Mesendoderm (in vitro differentiated cells): ENCODE results near the gene ANKS3.

Experiments used
- DNase-seq: peaks from one replicate; pipeline ENCODE4 v3.0.0; 2013
- H2AK5ac ChIP-seq: 2 replicates; pipeline ENCODE4 v1.6.1; 2013; ENCODE audit warnings: low read length, inconsistent platforms
- H2BK120ac ChIP-seq: 2 replicates; pipeline ENCODE4 v1.6.1; 2013; ENCODE audit warnings: low read depth, mild to moderate bottlenecking, low read length, moderate library complexity, mixed read lengths
- H2BK15ac ChIP-seq: replicated peaks from 2 replicates; pipeline ENCODE4 v1.6.1; 2013; ENCODE audit warnings: low read depth, mild to moderate bottlenecking, moderate library complexity
- H2BK5ac ChIP-seq: 2 replicates; pipeline ENCODE4 v1.6.1; 2013; ENCODE audit warnings: low read length, inconsistent platforms
- H3K18ac ChIP-seq: 2 replicates; pipeline ENCODE4 v1.6.1; 2013; ENCODE audit warnings: mild to moderate bottlenecking, low read length, mixed read lengths
- H3K23ac ChIP-seq: one replicate; pipeline ENCODE4 v1.6.1; 2013; ENCODE audit warnings: low read length
- H3K27ac ChIP-seq: 2 replicates; pipeline ENCODE4 v1.5.1; 2013; ENCODE audit warnings: low read depth, mild to moderate bottlenecking, inconsistent platforms, low read length, moderate library complexity
- H3K27me3 ChIP-seq: 2 replicates; pipeline ENCODE4 v1.6.1; 2013; ENCODE audit warnings: low read length, control low read depth, mild to moderate bottlenecking, inconsistent platforms; ENCODE audit not compliant: insufficient read depth, poor library complexity
- H3K36me3 ChIP-seq: 2 replicates; pipeline ENCODE4 v1.6.1; 2013; ENCODE audit warnings: low read length, inconsistent platforms; ENCODE audit not compliant: control insufficient read depth, insufficient read depth
- H3K4ac ChIP-seq: one replicate; pipeline ENCODE4 v1.6.1; 2013; ENCODE audit warnings: low read depth, mild to moderate bottlenecking, low read length, moderate library complexity
- H3K4me1 ChIP-seq: 2 replicates; pipeline ENCODE4 v1.6.1; 2013; ENCODE audit warnings: low read depth, low read length, inconsistent platforms; ENCODE audit not compliant: control insufficient read depth
- H3K4me2 ChIP-seq: 2 replicates; pipeline ENCODE4 v1.6.1; 2013; ENCODE audit warnings: low read length
- H3K4me3 ChIP-seq: 2 replicates; pipeline ENCODE4 v1.5.1; 2013; ENCODE audit warnings: mild to moderate bottlenecking, low read length
- H3K56ac ChIP-seq: one replicate; pipeline ENCODE4 v1.6.1; 2013; ENCODE audit warnings: low read length
- H3K79me1 ChIP-seq: 2 replicates; pipeline ENCODE4 v1.6.1; 2013; ENCODE audit warnings: low read length, inconsistent platforms
- H3K79me2 ChIP-seq: 2 replicates; pipeline ENCODE4 v1.6.1; 2013; ENCODE audit warnings: mild to moderate bottlenecking, low read length; ENCODE audit not compliant: control insufficient read depth, insufficient read depth
- H3K9ac ChIP-seq: 2 replicates; pipeline ENCODE4 v1.6.1; 2013; ENCODE audit warnings: low read length, inconsistent platforms
- H4K5ac ChIP-seq: one replicate; pipeline ENCODE4 v1.6.1; 2013; ENCODE audit warnings: low read length
- H4K8ac ChIP-seq: one replicate; pipeline ENCODE4 v1.6.1; 2013; ENCODE audit warnings: low read depth, mild to moderate bottlenecking, control low read depth, low read length, moderate library complexity
- WGBS: extraction: QIAGEN DNeasy Blood & Tissue Kit; methylation state at CpG from one replicate; pipeline ENCODE4 v1.1.7; 2013; ENCODE audit warnings: low lambda C conversion rate, missing lambda C conversion rate; ENCODE audit not compliant: insufficient coverage; ENCODE audit errors: extremely low coverage; 5-methylcytosine and 5-hydroxymethylcytosine counted together

ANKS3 gene

DNA sequence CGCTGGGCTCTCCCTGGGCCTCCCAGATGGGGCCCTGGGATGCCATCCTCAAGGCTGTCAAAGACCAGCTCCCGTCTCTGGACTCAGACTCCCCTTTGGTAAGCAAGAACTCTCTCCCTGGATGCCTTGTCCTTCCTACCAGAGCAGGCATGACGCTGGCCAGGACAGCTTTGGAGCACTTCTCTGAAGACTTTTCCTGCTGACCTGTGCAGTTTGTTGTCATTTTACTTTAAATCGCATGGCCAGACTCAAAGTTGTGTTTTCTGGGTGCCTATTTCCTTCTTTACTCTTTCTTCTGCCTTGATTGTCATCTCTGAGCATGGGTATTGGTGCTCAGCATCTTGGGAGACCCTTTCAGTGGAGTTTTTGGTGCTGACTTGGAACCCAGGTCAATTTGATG, 2.5 kb upstream of the ANKS3 start:
- Histone ChIP-seq H2BK120ac (no peak overlapping the region), H3K4me3 (no peak overlapping the region), H3K9ac (no peak overlapping the region), H3K23ac (no peak overlapping the region), H2AK5ac (no peak overlapping the region), H3K79me1 (peaks cover 6% of the 10 kb centered on the region), H3K27ac (no peak overlapping the region), H2BK5ac (no peak overlapping the region), H4K5ac (no peak overlapping the region), H4K8ac (no peak overlapping the region), H2BK15ac (no peak overlapping the region), H3K36me3 (no peaks in the 10 kb centered on the region), H3K18ac (no peak overlapping the region), H3K4me1 (no peaks in the 10 kb centered on the region), H3K79me2 (peaks cover 9% of the 10 kb centered on the region), H3K4ac (no peak overlapping the region), H3K56ac (no peak overlapping the region), H3K4me2 (no peak overlapping the region), H3K27me3 (no peaks in the 10 kb centered on the region)
- no CpG with 5 or more reads among the region's 4 CpGs for WGBS
- no peak for DNase-seq

DNA sequence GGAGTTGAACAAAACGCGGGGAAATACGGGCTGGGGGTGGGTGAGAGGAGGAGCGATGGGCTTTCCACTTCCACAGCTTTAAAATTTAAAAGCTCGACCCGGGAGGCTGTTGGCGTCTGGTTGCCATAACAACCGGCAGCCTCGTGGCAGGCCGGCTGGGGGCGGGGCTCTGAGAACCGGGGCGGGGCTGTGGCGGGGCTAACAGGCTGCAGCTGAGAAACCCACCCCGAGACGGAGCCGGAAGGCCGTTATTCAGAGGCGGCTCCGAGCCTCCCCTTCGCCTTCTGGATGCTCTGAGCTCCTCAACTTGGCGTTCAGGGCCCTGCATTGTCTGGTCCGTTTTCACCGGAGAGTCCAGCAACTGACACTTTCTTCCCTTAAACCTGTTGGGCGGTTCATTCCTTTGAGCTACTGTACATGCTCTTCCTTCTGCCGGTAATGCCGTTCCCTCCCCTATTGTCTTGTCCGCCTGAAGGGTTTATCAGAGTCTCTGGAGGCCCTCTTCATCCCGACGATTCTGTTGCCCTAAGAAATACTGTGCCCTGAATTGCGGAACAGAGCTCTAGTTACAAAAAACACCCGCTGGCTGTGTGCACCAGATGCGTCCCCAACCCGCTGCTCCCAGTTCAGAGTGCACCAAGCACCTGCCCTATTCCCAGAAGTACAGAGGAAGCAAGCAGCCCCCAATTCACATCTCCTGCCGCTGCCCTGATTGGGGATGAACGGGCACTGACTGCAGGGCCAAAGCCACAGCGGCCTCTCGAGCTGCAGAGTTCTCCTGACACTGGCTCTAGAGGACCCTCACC, 862 bp upstream of the ANKS3 start:
- H3K79me1 ChIP-seq: peaks cover 6% of the 10 kb centered on the region
- H3K18ac ChIP-seq: no peak overlapping the region
- no peaks in the 10 kb centered on the region for H3K36me3 ChIP-seq
- no peak overlapping the region for H2AK5ac ChIP-seq
- H4K5ac ChIP-seq: no peak overlapping the region
- WGBS: no CpG with 5 or more reads among the region's 38 CpGs
- peak overlapping the region; percentile 87 for H3K9ac ChIP-seq
- H4K8ac ChIP-seq: no peak overlapping the region
- peak overlapping the region; percentile 71 for H3K4me3 ChIP-seq
- no peak overlapping the region for H3K4ac ChIP-seq
- H3K23ac ChIP-seq: no peak overlapping the region
- H3K27ac ChIP-seq: peak overlapping the region; percentile 18
- H3K79me2 ChIP-seq: peaks cover 9% of the 10 kb centered on the region
- H3K56ac ChIP-seq: peak overlapping the region; percentile 92
- no peaks in the 10 kb centered on the region for H3K4me1 ChIP-seq
- no peaks in the 10 kb centered on the region for H3K27me3 ChIP-seq
- no peak overlapping the region for H2BK120ac ChIP-seq
- H3K4me2 ChIP-seq: peak overlapping the region; percentile 98
- H2BK15ac ChIP-seq: no peak overlapping the region
- no peak overlapping the region for H2BK5ac ChIP-seq
- DNase-seq: peak; percentile 86

DNA sequence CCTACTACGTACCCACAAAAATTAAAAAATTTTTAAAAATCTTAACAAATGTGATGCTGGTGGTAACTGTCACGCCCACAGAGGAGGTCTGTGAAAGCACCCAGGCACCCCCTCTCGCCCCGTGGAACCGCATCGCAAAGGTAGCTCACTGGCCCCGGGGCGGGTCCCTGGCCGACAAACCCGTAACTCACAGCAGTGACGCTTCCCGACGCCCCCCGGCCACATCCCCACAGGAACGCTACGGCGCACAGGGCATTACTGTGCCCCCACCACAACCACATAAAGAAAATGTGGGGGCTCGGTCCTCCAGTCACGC, 366 bp downstream of the ANKS3 start:
- Histone ChIP-seq H3K23ac (peak overlapping the region; percentile 66), H2BK5ac (no peak overlapping the region), H3K4me2 (peak overlapping the region; percentile 50), H2AK5ac (no peak overlapping the region), H2BK120ac (no peak overlapping the region), H4K8ac (no peak overlapping the region), H3K27ac (peak overlapping the region; percentile 65), H3K79me2 (peaks cover 9% of the 10 kb centered on the region), H3K18ac (peak overlapping the region; percentile 11), H3K79me1 (peaks cover 9% of the 10 kb centered on the region), H3K9ac (peak overlapping the region; percentile 87), H3K36me3 (peaks cover 2% of the 10 kb centered on the region), H3K4me1 (no peaks in the 10 kb centered on the region), H3K56ac (peak overlapping the region; percentile 94), H3K4me3 (peak overlapping the region; percentile 90), H2BK15ac (no peak overlapping the region), H4K5ac (no peak overlapping the region), H3K27me3 (no peaks in the 10 kb centered on the region), H3K4ac (peak overlapping the region; percentile 43)
- DNase-seq: no peak
- WGBS: no CpG with 5 or more reads among the region's 19 CpGs

DNA sequence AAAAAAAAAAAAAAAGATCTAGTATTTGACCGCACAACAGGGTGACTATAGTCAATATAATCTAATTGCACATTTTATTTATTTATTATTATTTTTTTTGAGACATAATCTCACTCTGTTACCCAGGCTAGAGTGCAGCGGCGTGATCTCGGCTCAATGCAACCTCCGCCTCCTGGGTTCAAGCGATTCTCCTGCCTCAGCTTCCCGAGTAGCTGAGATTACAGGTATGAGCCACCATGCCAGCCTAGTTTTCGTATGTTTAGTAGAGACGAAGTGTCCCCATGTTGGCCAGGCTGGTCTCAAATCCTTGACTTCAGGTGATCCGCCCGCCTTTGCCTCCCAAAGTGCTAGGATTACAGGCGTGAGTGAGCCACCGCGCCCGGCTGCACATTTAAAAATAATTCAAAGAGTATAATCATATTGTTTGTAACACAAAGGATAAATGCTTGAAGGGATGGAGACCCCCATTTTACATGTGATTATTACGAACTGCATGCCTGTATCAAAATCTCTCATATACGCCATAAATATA, 794 bp downstream of the ANKS3 start:
- Histone ChIP-seq H3K56ac (peak overlapping the region; percentile 73), H2BK120ac (no peak overlapping the region), H3K9ac (peak overlapping the region; percentile 87), H3K23ac (no peak overlapping the region), H3K79me1 (peaks cover 10% of the 10 kb centered on the region), H4K5ac (no peak overlapping the region), H2BK15ac (no peak overlapping the region), H3K27ac (no peak overlapping the region), H4K8ac (no peak overlapping the region), H3K4ac (no peak overlapping the region), H3K4me3 (peak overlapping the region; percentile 90), H3K36me3 (peaks cover 2% of the 10 kb centered on the region), H3K18ac (no peak overlapping the region), H2AK5ac (no peak overlapping the region), H3K27me3 (no peaks in the 10 kb centered on the region), H2BK5ac (no peak overlapping the region), H3K79me2 (peaks cover 9% of the 10 kb centered on the region), H3K4me1 (no peaks in the 10 kb centered on the region), H3K4me2 (peak overlapping the region; percentile 50)
- WGBS: no CpG with 5 or more reads among the region's 17 CpGs
- no peak for DNase-seq

DNA sequence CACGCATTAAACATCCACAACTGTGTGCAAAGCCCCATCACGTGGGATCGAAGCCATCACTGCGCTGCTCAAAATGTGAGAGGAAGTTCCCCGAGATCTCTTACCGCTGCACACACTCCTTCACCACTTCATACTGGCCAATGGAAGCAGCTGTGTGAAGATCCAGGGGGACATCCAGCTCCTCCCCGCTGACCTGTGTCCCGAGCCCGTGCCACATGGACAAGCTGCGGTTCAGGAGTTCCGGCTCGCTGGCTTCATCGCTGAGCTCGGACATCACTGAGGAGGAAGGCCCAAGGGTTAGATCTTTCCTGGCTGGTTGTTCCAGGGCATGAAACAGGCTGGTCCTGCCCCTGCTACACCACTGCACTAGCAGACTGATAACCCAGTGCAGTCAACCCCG, 4.2 kb downstream of the ANKS3 start:
- Histone ChIP-seq H3K18ac (no peak overlapping the region), H3K79me1 (peaks cover 12% of the 10 kb centered on the region), H3K23ac (no peak overlapping the region), H3K36me3 (peaks cover 11% of the 10 kb centered on the region), H2BK5ac (no peak overlapping the region), H3K4me3 (no peak overlapping the region), H4K5ac (no peak overlapping the region), H4K8ac (no peak overlapping the region), H2BK15ac (no peak overlapping the region), H3K4me1 (no peaks in the 10 kb centered on the region), H3K56ac (no peak overlapping the region), H3K27ac (no peak overlapping the region), H3K4ac (no peak overlapping the region), H3K79me2 (peaks cover 9% of the 10 kb centered on the region), H3K4me2 (no peak overlapping the region), H3K9ac (no peak overlapping the region), H2AK5ac (no peak overlapping the region), H3K27me3 (no peaks in the 10 kb centered on the region), H2BK120ac (no peak overlapping the region)
- no CpG with 5 or more reads among the region's 15 CpGs for WGBS
- no peak for DNase-seq
